ENCODE measurements around the gene HOXA6. TPM values are rescaled to one million over a fixed set of nuclear protein-coding genes. Genes with fewer than 3 reads are reported as not detected.

HOXA6 gene
- total RNA-seq, 1 donor from 2014 or later = not detected

GRCh38 chr7:27137640-27138315 lies 9.8 kb downstream of the HOXA6 start:
- H3K9me3 Mint-ChIP-seq (ENCODE audit: unreplicated experiment) = peaks cover 4% of the 10 kb centered on the region
- peaks cover 5% of the 10 kb centered on the region for H3K36me3 Mint-ChIP-seq (ENCODE audit: unreplicated experiment)
- peaks cover 40% of the 10 kb centered on the region for H3K27me3 Mint-ChIP-seq (ENCODE audit: unreplicated experiment)
- no peak for TF ChIP-seq CTCF (IDR thresholded peaks at IDR 0.05; ENCODE audit: partially characterized antibody, unreplicated experiment)
- H3K27ac Mint-ChIP-seq (ENCODE audit: unreplicated experiment) = no peak overlapping the region
- H3K4me3 Mint-ChIP-seq (ENCODE audit: unreplicated experiment) = no peak overlapping the region
- DNase-seq = no peak
- no peaks in the 10 kb centered on the region for H3K4me1 Mint-ChIP-seq (ENCODE audit: low read depth, unreplicated experiment)

GRCh38 chr7:27134392-27134791 lies 13.2 kb downstream of the HOXA6 start:
- H3K4me1 Mint-ChIP-seq (ENCODE audit: low read depth, unreplicated experiment) = no peaks in the 10 kb centered on the region
- no peak for DNase-seq
- H3K27me3 Mint-ChIP-seq (ENCODE audit: unreplicated experiment) = peaks cover 35% of the 10 kb centered on the region
- TF ChIP-seq CTCF (IDR thresholded peaks at IDR 0.05; ENCODE audit: partially characterized antibody, unreplicated experiment) = no peak
- H3K27ac Mint-ChIP-seq (ENCODE audit: unreplicated experiment) = no peak overlapping the region
- no peak overlapping the region for H3K4me3 Mint-ChIP-seq (ENCODE audit: unreplicated experiment)
- peaks cover 5% of the 10 kb centered on the region for H3K9me3 Mint-ChIP-seq (ENCODE audit: unreplicated experiment)
- no peaks in the 10 kb centered on the region for H3K36me3 Mint-ChIP-seq (ENCODE audit: unreplicated experiment)

GRCh38 chr7:27133409-27134231 lies 14.0 kb downstream of the HOXA6 start:
- H3K4me3 Mint-ChIP-seq (ENCODE audit: unreplicated experiment) = no peak overlapping the region
- H3K27me3 Mint-ChIP-seq (ENCODE audit: unreplicated experiment) = peaks cover 40% of the 10 kb centered on the region
- no peaks in the 10 kb centered on the region for H3K36me3 Mint-ChIP-seq (ENCODE audit: unreplicated experiment)
- no peak for DNase-seq
- peaks cover 5% of the 10 kb centered on the region for H3K9me3 Mint-ChIP-seq (ENCODE audit: unreplicated experiment)
- no peaks in the 10 kb centered on the region for H3K4me1 Mint-ChIP-seq (ENCODE audit: low read depth, unreplicated experiment)
- H3K27ac Mint-ChIP-seq (ENCODE audit: unreplicated experiment) = no peak overlapping the region
- TF ChIP-seq CTCF (IDR thresholded peaks at IDR 0.05; ENCODE audit: partially characterized antibody, unreplicated experiment) = no peak

GRCh38 chr7:27132978-27133377 lies 14.6 kb downstream of the HOXA6 start:
- H3K4me3 Mint-ChIP-seq (ENCODE audit: unreplicated experiment) = no peak overlapping the region
- H3K27ac Mint-ChIP-seq (ENCODE audit: unreplicated experiment) = no peak overlapping the region
- no peaks in the 10 kb centered on the region for H3K4me1 Mint-ChIP-seq (ENCODE audit: low read depth, unreplicated experiment)
- peaks cover 5% of the 10 kb centered on the region for H3K9me3 Mint-ChIP-seq (ENCODE audit: unreplicated experiment)
- peaks cover 36% of the 10 kb centered on the region for H3K27me3 Mint-ChIP-seq (ENCODE audit: unreplicated experiment)
- H3K36me3 Mint-ChIP-seq (ENCODE audit: unreplicated experiment) = no peaks in the 10 kb centered on the region
- DNase-seq = no peak
- TF ChIP-seq CTCF (IDR thresholded peaks at IDR 0.05; ENCODE audit: partially characterized antibody, unreplicated experiment) = no peak

- peaks cover 36% of the 10 kb centered on the region for H3K27me3 Mint-ChIP-seq (ENCODE audit: unreplicated experiment)
- no peak overlapping the region for H3K27ac Mint-ChIP-seq (ENCODE audit: unreplicated experiment)
- DNase-seq = no peak
- peaks cover 5% of the 10 kb centered on the region for H3K9me3 Mint-ChIP-seq (ENCODE audit: unreplicated experiment)
- no peaks in the 10 kb centered on the region for H3K4me1 Mint-ChIP-seq (ENCODE audit: low read depth, unreplicated experiment)
- H3K4me3 Mint-ChIP-seq (ENCODE audit: unreplicated experiment) = no peak overlapping the region
- no peak for TF ChIP-seq CTCF (IDR thresholded peaks at IDR 0.05; ENCODE audit: partially characterized antibody, unreplicated experiment)
- no peaks in the 10 kb centered on the region for H3K36me3 Mint-ChIP-seq (ENCODE audit: unreplicated experiment)
These were observed 15.4 kb downstream of the HOXA6 start for GRCh38 chr7:27132214-27132613.
